ENCODE data around the gene BTAF1.
"Not testable (repeated sequence)": the region's sequence is repeated elsewhere in the genome, so short reads cannot be mapped to it uniquely, and the experiment has no call there.

The BTAF1 gene

GRCh38 chr10:91978585-91978984 lies 55.0 kb downstream of the BTAF1 start:
- DNase-seq (ENCODE audit: low read depth): no peak

GRCh38 chr10:91980319-91980718 lies 56.7 kb downstream of the BTAF1 start:
- no peak for DNase-seq (ENCODE audit: low read depth)

GRCh38 chr10:91983416-91983815 lies 59.8 kb downstream of the BTAF1 start:
- no peak for DNase-seq (ENCODE audit: low read depth)

GRCh38 chr10:91987397-91988037 lies 63.9 kb downstream of the BTAF1 start:
- DNase-seq (ENCODE audit: low read depth): no peak

GRCh38 chr10:91992031-91992430 lies 68.5 kb downstream of the BTAF1 start:
- no peak for DNase-seq (ENCODE audit: low read depth)

- DNase-seq (ENCODE audit: low read depth): no peak
Observed at GRCh38 chr10:91996266-91996665, 72.7 kb downstream of the BTAF1 start.

- DNase-seq (ENCODE audit: low read depth): no peak
Observed at GRCh38 chr10:92001581-92001980, 78.0 kb downstream of the BTAF1 start.

GRCh38 chr10:92001995-92002394 lies 78.4 kb downstream of the BTAF1 start:
- no peak for DNase-seq (ENCODE audit: low read depth)

- DNase-seq (ENCODE audit: low read depth): no peak
Observed at GRCh38 chr10:92003258-92003657, 79.7 kb downstream of the BTAF1 start.

GRCh38 chr10:92005978-92006377 lies 82.4 kb downstream of the BTAF1 start:
- no peak for DNase-seq (ENCODE audit: low read depth)

GRCh38 chr10:92009445-92009844 lies 85.9 kb downstream of the BTAF1 start:
- no peak for DNase-seq (ENCODE audit: low read depth)

GRCh38 chr10:92010047-92010735 lies 86.6 kb downstream of the BTAF1 start:
- no peak for DNase-seq (ENCODE audit: low read depth)

- peak; percentile 58 for DNase-seq (ENCODE audit: low read depth)
Observed at GRCh38 chr10:92011560-92012214, 88.1 kb downstream of the BTAF1 start.

- no peak for DNase-seq (ENCODE audit: low read depth)
Observed at GRCh38 chr10:92014620-92015019, 91.0 kb downstream of the BTAF1 start.

- no peak for DNase-seq (ENCODE audit: low read depth)
Observed at GRCh38 chr10:92024700-92025099, 101.1 kb downstream of the BTAF1 start.

- DNase-seq (ENCODE audit: low read depth): not testable (repeated sequence)
Observed at GRCh38 chr10:92025340-92025739, 101.8 kb downstream of the BTAF1 start.

GRCh38 chr10:92027141-92027540 lies 103.6 kb downstream of the BTAF1 start:
- no peak for DNase-seq (ENCODE audit: low read depth)

- DNase-seq (ENCODE audit: low read depth): no peak
Observed at GRCh38 chr10:92031580-92031979, 108.0 kb downstream of the BTAF1 start.

- DNase-seq (ENCODE audit: low read depth): not testable (repeated sequence)
Observed at GRCh38 chr10:92033070-92033469, 109.5 kb downstream of the BTAF1 start.

GRCh38 chr10:92038949-92039348 lies 115.4 kb downstream of the BTAF1 start:
- DNase-seq (ENCODE audit: low read depth): no peak

- no peak for DNase-seq (ENCODE audit: low read depth)
Observed at GRCh38 chr10:92042541-92042940, 119.0 kb downstream of the BTAF1 start.

- no peak for DNase-seq (ENCODE audit: low read depth)
Observed at GRCh38 chr10:92045641-92046106, 122.1 kb downstream of the BTAF1 start.

GRCh38 chr10:92047215-92047614 lies 123.6 kb downstream of the BTAF1 start:
- DNase-seq (ENCODE audit: low read depth): no peak
